H1 (cell line): ENCODE results near the gene TSEN54. TPM values are rescaled to one million over a fixed set of nuclear protein-coding genes. Genes with fewer than 3 reads are reported as not detected.

Experiments
- ATF3 ChIP-seq: IDR thresholded peaks from 2 replicates; pipeline ENCODE4 v1.6.1; 2011; ENCODE audit warnings: low read depth, mild to moderate bottlenecking, low read length; ENCODE audit not compliant: insufficient read depth
- MAX ChIP-seq: IDR thresholded peaks from 2 replicates; pipeline ENCODE4 v1.6.1; 2012; ENCODE audit warnings: inconsistent platforms
- polyA plus RNA-seq, 7 experiments: library from polyadenylated mRNA; depleted of rRNA in 3 of 7; stranded (reverse) in 5 of 7; unstranded in 2 of 7; fragments of >200 nt in 5 of 7; fragments of 200-250 nt in 2 of 7; gene quantifications; 1 replicate in 5 of 7; 2 replicates in 1 of 7; 4 replicates in 1 of 7; pipeline versions ENCODE4 v1.2.1 to v1.2.3, GENCODE V29; 2011 to 2013; ENCODE audit warnings: missing spikeins in 2 of 7, mixed read lengths in 2 of 7
- total RNA-seq: library from RNA; stranded (reverse); fragmentation: NEBNext Ultra II Directional; extraction: Animal tissue kit (Norgen Biotek cat#: 25700); gene quantifications from 2 replicates; pipeline ENCODE4 v1.2.1, GENCODE V29; 2021

Gene TSEN54
- total and polyA plus RNA-seq, 2 of the 8 experiments (the other 6 are each of a cell fraction or from before 2014, with no cell fraction given): 43.6 to 60.3 TPM

- TF ChIP-seq ATF3 (no peak), MAX (no peak)
Observed at GRCh38 chr17:75501378-75502071, 14.8 kb upstream of the TSEN54 start (continued).
